HG03520 (cell line): ENCODE data around the gene TMEM191C.
"Not testable (repeated sequence)": the region's sequence is repeated elsewhere in the genome, so short reads cannot be mapped to it uniquely, and the experiment has no call there.

ENCODE experiments used
- ATAC-seq: cut with Tn5 transposase; IDR thresholded peaks from one replicate; pipeline ENCODE4 v1.9.1; 2021; ENCODE audit warnings: mild to moderate bottlenecking, moderate library complexity; ENCODE audit not compliant: unreplicated experiment

The TMEM191C gene

DNA sequence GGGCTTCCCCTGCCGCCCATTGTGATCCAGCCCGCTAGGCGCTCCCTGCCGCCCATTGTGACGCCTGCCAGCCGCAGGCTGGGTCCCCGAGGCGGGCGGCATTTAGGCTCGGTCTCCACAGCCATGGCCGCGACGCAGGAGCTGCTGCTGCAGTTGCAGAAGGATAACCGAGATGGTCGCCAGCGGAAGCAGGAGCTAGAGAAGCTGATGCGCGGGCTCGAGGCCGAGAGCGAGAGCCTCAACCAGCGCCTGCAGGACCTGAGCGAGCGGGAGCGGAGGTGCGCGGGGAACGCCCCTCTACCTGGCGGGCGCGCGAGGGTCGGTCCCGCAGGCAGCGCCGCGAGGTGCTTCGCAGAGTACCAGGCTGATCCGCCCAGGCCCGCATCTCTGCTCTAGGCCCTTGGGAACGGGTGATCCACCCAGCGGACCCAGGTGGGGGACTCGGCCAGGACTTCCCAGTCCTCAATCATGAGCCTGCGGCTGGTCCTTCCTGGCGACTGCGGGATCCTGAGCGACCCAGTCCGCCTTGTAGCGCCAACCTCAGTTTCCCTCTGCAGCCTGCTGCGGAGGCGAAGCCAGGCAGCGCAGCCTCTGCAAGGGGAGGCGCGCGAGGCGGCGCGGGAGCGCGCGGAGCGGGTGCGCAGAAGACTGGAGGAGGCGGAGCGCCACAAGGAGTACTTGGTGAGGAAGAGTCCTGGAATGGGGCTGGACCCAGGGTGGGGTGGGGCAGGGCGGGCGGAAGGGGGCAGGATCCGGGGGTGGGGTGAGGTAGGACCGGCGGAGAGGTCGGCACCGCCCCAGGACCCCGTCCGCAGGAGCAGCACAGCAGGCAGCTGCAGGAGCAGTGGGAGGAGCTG, at the start of gene TMEM191C:
TSS of gene TMEM191C (plus strand) at position 51 of the 857 bp plus-strand sequence. CDS start at position 124, 73 bp downstream.
- not testable (repeated sequence) for ATAC-seq

DNA sequence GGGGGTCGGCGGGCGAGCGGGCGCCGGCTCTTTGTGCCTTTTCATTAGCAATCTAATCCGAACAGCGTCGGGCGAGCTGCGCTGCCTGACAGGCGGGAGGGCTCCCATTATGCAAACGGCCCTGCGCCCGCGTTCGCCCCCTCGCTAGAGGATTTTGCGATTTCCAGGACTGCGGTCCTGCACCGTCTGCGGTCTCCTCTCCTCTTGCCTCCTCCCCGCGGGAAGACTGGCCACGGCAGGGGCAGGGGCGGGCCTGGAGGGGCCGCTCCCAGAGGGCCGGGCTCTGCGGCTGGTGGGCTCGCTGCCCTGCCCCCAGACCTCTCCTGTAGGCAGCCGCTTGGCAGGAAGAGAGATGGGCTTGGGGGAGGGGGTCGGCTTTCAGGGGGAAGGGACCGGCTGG, 49.3 kb upstream of the TMEM191C start:
- peak; percentile 34 for ATAC-seq

DNA sequence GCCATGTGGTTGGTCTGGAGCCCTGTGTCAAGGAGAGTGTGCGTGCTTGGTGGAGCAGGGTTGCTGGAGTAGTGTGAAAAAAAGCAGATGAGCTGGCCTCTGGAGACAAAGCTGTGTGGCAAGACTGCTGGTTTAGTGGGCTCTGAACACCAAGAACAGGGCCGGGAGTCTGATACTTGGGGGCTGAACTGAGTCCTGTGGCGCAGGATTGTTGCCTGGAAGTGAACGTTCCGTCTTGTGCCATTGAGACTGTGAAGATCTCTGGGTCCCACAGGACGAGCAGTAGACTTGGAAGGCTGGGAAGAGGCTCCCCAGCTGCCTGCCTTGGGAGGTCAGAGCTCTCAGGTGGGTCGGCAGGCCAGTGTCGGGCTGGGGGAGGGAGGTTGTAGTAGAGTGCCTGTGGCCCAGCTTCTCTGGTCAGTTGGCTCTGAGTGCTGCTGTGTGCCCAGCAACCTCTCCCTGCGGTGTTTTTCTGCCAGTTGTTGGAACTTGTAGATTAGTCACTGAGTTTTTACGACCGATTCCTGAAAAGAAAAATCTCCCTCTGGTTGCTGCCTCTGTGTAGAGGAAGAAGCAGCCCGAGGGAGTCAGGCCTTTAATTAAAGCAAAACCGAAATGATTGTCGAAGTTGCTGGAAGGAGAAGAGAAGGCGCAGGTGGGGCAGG, 48.1 kb upstream of the TMEM191C start:
- not testable (repeated sequence) for ATAC-seq

DNA sequence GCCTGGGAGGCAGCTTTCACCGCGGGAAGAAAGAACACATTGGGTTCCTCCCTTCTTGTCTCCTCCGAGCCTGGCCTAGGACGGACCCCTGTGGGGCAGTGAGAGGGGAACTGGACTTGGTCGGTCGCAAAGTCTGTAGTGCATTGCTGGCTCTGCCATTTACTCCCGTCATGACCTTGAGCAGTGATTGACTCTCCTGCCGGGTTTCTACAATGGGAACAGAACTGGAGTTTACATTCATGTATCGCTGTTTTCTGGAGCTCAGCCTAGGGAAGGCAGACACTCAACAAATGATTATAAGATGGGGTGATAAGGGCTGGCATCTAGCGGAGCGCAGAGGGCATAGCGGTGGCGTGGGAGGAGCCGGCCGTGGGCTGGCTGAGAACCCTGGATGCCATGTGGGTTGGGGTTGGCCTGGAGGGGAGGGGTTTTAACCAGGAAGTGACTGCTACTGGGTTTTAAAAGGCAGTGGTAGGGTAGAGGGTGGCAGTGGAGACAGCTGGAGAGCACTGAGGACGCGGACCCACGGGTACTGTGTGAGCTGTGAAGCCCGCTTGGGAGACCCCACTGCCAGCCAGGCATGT, 46.9 kb upstream of the TMEM191C start:
- ATAC-seq = not testable (repeated sequence)

DNA sequence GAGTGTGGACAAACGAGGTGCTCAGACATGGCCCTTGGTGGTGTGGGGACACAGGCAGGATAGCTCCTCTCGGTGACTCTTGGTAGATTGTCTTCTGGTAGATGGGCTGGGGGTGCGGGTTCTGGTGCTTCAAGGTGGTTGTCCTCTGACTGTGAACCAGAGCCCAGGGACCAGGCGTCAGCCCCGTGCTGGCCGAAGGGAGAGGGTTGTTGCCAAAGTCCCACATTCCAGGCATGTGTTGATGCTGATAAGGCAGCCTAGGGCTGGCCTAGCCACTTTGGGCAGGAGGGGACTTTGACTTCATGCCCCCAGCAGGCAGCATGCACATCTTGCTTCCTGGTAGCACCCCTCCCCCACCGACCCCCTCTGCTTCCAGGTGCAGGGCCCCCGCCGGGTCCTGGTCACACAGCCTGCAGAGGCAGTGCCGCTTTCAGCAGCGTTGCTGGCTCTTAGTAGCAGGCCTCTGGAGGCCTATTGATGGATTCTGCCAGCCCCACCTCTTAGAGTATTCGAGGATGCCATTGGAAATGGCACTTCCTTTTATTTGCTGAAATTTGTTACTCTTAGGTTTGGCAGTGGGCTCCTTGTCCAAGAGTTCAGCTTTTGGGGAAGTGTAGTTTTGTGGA, 43.0 kb upstream of the TMEM191C start:
- not testable (repeated sequence) for ATAC-seq

DNA sequence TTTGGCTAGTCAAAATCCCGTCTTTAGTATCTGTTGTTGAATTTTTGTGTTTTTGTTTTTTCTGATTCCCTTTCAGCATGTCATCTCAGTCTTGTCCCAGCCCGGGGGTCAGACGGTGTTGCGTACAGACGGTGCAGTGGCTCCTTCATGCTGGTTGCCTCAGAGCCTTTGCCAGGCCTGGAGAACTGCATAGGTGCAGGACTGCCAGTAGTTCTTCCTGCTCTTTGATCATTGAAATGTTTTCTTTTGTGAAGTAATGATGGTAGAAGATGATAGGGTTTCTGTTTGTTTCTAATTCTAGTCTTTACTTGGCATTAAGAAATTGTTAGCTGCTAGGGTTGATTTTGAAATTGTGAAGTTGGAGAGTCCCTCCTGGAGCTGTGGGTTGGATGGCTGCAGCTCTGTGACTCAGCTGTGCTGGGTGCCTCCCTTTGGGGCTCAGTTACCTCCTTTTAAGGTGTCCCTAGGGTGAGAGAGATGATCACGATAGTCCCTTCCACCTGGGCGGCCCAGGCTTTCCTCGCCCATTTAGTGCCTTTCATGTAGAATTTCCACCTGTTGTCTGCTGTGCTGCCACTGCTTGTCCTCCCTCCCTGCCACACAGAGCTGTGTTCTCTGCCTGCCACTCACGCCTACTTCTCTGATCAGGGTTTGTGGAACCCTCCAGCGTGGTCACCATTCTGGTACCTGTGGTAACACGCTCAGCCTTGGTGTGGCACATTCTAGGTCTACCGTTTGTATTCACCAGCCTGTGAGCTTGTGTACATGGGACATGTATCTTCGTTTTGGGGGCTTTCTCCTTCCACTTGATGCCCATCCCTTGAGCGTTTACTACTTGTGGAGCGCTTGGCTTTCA, 32.6 kb upstream of the TMEM191C start:
- ATAC-seq = not testable (repeated sequence)

DNA sequence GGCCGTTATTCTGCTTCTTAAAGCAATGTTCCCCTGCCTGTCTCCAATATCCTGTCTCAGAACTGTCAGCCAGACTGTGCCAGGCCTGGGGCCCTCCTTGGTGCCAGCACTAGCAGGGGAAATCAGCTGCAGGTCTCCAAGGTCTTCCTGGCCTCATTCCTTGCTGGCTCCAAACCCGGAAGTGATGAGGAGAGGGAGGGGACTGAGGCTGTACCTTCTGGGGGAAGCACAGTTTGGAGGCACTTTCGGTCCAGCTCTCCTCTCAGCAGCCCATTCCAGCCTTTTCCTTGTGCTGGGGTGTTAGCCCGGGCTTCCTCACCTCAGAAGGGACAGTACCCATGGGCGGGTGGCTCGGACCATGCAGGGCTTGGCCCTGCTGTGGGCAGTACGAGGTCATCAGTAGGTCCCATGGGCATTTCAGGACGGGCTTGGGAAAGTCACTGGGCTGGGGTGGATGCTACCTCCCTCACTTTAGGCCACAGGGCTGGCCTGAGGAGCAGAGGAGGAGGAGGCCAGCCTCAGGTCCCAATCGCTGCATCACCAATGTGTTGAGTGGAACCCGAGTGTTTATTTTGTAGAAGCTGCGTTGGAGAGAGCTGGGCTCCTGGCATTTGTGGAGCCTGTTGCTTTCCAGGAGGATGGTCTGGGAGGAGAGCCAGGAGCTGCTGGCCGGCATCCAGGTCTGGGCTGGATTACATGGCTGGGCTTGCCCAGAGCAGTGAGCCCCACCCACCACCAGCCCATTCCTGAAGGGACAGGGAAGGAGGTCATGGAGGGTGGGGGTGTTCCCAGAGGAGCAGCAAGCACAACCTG, 31.0 kb upstream of the TMEM191C start:
- not testable (repeated sequence) for ATAC-seq

DNA sequence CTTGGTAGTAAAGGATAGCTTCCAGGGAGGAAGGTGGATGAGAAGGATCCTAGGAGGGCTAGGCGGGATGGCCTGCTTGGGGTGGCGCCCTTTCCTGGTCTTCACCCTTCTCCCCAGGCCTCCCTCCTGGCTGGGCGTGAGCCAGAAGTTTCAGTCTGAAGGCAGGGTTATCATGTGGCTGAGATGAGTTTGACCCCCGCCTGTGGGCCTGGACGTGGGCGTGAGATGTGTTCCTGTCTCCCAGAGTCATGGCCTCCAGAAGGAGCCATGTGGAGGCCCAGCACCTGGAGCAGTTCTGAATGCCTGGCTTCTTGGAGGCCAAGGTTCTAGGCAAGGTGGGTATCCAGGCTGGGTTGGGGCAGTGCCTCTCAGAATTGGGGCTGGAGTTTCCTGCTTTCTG, 29.2 kb upstream of the TMEM191C start:
- ATAC-seq = not testable (repeated sequence)

DNA sequence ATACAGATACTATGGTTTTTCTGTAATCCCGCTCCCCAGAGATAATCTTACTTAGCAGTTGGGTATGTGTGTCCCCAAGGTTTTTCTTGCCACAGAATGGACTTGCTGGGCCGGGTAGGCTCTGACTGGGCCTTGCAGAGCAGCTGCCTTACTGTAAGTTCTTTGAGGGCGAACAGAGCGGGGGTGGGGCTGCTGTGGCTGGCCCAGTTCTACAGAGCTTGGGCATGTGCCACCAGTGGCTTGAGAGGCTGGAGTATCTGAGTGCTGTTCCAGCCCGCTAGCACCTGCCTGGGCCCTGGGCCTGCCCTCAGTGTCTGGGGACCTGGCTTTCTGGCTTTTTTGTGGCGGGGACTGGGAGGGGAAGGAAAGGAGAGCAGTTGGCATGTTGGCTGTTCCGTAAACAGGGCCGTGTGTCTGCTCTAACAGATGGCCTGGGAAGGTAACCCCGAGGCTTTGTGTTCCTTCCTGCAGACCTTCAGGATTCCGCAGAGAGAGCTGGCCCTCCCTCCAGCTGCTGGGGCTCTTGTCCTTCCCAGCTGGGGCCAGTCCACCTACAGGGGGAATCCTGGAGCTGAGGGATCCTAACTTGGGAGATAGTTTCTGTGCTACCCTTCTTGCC, 27.1 kb upstream of the TMEM191C start:
- not testable (repeated sequence) for ATAC-seq

DNA sequence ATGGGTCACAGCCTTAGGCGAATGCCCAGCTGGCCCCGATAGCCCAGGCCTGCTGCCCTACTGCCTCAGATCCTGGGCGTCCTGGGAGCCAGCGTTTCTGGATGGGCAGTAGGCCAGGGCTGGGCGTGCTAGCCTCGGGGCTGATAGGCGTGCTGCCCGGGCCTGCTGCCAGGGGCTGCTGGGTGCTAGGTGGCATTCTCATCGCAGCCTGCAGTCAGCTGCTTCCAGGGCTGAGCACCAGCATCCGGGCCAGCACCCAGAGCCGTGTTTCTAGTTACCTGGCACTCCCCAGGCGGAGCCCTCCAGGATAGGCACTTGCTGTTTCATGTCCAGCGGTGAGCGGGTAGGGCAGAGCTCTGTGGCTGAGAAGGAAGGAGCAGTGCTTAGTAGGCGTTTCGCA, 26.5 kb upstream of the TMEM191C start:
- ATAC-seq = not testable (repeated sequence)

DNA sequence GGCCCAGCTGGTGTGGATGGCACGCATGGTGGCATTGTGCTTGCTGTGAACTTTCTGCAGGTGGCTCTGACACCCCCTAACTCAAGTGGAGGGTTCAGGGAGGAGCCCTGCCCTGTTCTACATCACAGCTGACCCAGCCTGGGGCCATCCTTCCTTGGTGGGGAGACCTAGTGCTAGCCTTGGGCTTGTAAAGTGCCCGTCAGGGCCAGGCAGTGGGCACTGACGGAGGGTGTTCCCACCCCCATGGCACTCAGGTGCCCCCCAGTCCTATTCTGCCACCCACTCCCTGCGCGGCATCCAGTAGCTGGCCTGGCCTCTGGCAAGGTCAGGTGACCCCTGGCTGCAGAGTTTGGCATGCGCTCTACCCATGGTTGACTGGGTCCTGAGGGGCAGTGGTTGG, 26.0 kb upstream of the TMEM191C start:
- not testable (repeated sequence) for ATAC-seq

DNA sequence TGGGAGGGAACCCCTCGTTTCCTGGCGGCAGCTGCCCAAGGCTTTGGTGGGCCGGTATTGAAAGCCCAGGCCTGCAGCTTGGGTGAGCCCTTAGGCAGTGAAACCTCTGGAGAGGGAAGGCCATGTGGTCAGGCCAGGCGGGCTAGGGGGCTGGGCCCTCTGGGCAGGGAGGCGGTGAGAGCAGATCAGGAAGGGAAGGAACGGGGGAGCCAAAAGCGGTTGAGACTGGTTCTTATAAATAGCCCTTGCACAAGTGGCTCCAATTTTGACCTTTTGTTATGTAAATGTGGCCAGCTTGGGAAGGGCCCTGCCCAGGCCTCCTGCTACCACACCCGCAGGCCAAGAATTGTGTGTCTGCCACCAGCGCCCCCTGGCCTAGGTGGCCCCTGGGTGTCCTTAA, 25.1 kb upstream of the TMEM191C start:
- not testable (repeated sequence) for ATAC-seq

DNA sequence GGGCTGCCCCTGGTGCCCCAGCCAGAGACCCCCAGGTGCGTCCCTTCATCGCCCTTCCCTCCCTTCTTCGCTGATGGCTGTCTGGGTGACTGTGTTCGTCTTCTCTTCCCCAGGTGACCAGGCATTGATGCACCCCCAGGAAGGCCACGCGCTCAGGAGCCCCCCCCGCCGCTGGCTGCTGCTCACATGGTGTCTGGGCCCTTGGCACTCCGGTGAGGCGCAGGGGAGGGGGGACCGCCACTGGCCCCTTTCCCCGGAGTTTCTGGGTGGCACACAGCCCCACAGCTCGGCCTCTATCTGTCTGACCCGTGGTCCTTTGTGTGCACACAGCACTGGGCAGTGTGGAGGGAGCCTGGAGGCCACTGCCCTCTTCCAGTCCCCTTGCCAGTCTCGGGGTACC, 24.5 kb upstream of the TMEM191C start:
- not testable (repeated sequence) for ATAC-seq

DNA sequence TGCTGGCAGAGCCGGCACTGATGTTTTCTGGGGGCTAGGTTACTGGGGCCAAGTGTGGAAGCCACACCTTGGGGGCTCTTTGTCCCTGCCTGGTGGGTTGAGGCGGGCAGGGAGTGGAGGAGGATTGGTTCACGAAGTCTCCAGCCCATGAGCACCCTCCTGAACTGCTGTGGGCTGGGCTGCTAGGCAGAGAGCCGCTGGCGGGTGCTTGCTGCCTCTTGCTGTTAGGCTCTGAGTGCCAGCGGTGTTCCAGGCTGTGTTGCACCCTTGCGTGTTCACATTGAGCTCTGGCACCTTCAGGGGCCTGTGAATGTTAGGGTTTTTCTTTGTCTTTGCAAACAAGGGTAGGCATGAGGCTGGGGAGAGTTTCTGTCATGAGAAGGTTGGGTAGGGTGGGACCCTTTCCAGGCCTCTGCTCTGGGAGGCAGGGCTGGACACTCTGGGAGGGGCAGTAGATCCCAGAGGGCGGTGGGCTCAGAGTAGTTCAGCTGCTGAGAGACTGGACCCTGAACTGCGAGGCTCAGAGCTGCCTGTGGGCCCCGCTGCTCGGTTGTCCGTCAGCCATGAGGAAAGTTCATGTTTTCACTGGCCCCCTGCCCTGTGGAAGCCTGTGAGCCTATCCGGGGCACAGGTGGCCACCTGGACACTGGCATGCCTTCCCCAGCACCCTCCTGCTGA, 24.0 kb upstream of the TMEM191C start:
- no peak for ATAC-seq

DNA sequence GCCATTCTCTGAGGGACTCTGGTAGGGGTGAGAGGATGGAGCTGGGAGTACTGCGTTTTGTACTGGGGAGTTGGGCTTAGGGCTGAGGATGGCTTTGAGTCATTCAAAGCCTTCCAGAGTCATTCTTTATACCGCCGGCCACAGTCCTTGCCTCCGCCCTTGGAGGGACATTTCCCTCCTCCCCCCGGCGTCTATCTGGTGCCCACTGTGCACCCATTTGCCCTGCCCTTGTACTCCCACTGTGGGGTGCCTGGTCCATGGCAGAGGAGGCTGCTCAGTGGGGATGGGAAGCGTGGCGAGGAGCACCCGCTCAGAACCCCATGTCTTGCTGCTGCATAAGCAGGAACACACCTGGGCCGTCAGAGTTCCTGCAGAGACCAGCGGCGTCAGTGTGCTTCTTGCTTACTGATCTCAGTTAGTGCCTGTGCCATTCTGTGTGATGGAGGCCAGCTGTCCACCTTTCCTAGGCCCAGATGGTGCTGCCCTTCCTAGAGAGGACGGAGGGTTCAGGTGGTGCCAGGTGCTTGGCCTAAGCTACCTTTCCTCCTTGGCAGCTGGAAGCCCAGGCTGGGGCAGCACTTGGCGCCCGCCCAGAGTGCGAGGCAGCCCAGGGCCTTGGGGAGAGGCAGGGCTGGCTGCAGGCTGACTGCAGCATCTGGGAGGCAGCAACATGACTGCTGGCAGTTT, 23.3 kb upstream of the TMEM191C start:
- no peak for ATAC-seq

DNA sequence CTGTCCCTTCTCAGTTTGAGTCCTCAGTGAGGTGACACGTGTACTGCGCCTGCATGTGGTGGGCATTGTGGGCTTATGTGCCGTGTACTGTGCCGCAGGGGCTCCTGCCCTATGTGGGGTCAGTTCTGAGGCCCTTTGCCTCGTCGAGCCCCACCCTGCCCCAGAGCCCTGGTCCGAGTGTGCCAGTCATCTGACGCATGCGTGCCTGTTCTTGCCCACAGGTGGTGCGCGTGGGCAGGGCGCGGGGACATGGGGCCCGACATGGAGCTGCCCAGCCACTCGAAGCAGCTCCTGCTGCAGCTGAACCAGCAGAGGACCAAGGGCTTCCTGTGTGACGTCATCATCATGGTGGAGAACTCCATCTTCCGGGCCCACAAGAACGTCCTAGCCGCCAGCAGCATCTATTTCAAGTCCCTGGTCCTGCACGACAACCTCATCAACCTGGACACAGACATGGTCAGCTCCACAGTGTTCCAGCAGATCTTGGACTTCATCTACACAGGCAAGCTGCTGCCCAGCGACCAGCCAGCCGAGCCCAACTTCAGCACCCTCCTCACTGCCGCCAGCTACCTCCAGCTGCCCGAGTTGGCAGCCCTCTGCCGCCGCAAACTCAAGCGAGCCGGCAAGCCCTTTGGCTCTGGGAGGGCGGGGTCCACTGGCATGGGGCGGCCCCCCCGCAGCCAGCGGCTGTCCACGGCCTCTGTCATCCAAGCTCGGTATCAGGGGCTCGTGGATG, 22.3 kb upstream of the TMEM191C start:
- ATAC-seq = no peak

DNA sequence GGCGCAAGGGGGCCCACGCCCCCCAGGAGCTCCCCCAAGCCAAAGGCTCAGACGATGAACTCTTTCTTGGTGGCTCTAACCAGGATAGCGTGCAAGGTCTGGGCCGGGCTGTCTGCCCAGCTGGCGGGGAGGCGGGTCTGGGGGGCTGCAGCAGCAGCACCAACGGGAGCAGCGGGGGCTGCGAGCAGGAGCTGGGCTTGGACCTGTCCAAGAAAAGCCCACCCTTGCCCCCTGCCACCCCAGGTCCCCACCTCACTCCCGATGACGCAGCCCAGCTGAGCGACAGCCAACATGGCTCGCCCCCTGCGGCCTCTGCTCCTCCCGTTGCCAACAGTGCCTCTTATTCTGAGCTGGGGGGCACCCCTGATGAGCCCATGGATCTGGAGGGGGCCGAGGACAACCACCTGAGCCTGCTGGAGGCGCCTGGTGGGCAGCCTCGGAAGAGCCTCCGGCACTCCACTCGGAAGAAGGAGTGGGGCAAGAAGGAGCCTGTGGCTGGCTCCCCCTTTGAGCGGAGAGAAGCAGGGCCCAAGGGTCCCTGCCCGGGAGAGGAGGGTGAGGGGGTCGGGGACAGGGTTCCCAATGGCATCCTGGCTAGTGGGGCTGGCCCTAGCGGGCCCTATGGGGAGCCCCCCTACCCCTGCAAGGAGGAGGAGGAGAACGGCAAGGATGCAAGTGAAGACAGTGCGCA, 21.6 kb upstream of the TMEM191C start:
- no peak for ATAC-seq
